Measurements from ENCODE around the gene ACOT8.

Gene ACOT8

GRCh38 chr20:45796337-45797065 lies 60.7 kb downstream of the ACOT8 start:
- no peak for DNase-seq (ENCODE audit: low read depth)

GRCh38 chr20:45792317-45793118 lies 64.7 kb downstream of the ACOT8 start:
- DNase-seq (ENCODE audit: low read depth), result no peak
- peak overlapping the region; percentile 88 for H3K4me3 ChIP-seq (ENCODE audit: control insufficient read depth, low read depth, low read length)
- no peak for TF ChIP-seq CTCF (IDR thresholded peaks at IDR 0.05; ENCODE audit: control insufficient read depth, insufficient read depth, low read depth, low read length, missing control alignments)

More at GRCh38 chr20:45796337-45797065, 60.7 kb downstream of the ACOT8 start:
- no peak overlapping the region for H3K4me3 ChIP-seq (ENCODE audit: control insufficient read depth, low read depth, low read length)
- TF ChIP-seq CTCF (IDR thresholded peaks at IDR 0.05; ENCODE audit: control insufficient read depth, insufficient read depth, low read depth, low read length, missing control alignments), result no peak
